ENCODE results near the gene SH3RF2.
"Not testable (repeated sequence)": the region's sequence is repeated elsewhere in the genome, so short reads cannot be mapped to it uniquely, and the experiment has no call there.

Gene SH3RF2

GRCh38 chr5:146009020-146009419 is 72.6 kb downstream of the SH3RF2 start:
- H3K9ac ChIP-seq (ENCODE audit: low read length in 5 of 5): no peak overlapping the region
- H3K9me3 ChIP-seq (ENCODE audit: control insufficient read depth in 5 of 5, low read length in 5 of 5): peaks cover 0 to 2% (median 0%) of the 10 kb centered on the region in 5 donors
- no peak overlapping the region for H3K27ac ChIP-seq (ENCODE audit: low read depth, low read length)
- peaks cover 0 to 4% (median 0%) of the 10 kb centered on the region in 5 donors for H3K36me3 ChIP-seq (ENCODE audit: control insufficient read depth in 5 of 5, insufficient read depth in 5 of 5, low read length in 5 of 5)
- no peak overlapping the region for H3K4me3 ChIP-seq (ENCODE audit: low read depth in 1 of 5, low read length in 5 of 5)
- H3K4me1 ChIP-seq (ENCODE audit: control insufficient read depth in 5 of 5, insufficient read depth in 5 of 5, low read length in 5 of 5): peaks cover 0 to 4% (median 0%) of the 10 kb centered on the region in 5 donors
- no peaks in the 10 kb centered on the region for H3K27me3 ChIP-seq (ENCODE audit: control insufficient read depth in 5 of 5, insufficient read depth in 4 of 5, low read length in 5 of 5)

DNA sequence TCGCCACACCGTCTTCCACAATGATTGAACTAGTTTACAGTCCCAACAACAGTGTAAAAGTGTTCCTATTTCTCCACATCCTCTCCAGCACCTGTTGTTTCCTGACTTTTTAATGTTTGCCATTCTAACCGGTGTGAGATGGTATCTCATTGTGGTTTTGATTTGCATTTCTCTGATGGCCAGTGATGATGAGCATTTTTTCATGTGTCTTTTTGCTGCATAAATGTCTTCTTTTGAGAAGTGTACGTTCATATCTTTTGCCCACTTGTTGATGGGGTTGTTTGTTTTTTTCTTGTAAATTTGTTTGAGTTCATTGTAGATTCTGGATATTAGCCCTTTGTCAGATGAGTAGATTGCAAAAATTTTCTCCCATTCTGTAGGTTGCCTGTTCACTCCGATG is 74.1 kb downstream of the SH3RF2 start:
- not testable (repeated sequence) for H3K9me3 ChIP-seq (ENCODE audit: control insufficient read depth in 5 of 5, low read length in 5 of 5); H3K27me3 ChIP-seq (ENCODE audit: control insufficient read depth in 5 of 5, insufficient read depth in 4 of 5, low read length in 5 of 5); H3K27ac ChIP-seq (ENCODE audit: low read depth, low read length); H3K36me3 ChIP-seq (ENCODE audit: control insufficient read depth in 5 of 5, insufficient read depth in 5 of 5, low read length in 5 of 5); H3K9ac ChIP-seq (ENCODE audit: low read length in 5 of 5); H3K4me1 ChIP-seq (ENCODE audit: control insufficient read depth in 5 of 5, insufficient read depth in 5 of 5, low read length in 5 of 5); H3K4me3 ChIP-seq (ENCODE audit: low read depth in 1 of 5, low read length in 5 of 5)

DNA sequence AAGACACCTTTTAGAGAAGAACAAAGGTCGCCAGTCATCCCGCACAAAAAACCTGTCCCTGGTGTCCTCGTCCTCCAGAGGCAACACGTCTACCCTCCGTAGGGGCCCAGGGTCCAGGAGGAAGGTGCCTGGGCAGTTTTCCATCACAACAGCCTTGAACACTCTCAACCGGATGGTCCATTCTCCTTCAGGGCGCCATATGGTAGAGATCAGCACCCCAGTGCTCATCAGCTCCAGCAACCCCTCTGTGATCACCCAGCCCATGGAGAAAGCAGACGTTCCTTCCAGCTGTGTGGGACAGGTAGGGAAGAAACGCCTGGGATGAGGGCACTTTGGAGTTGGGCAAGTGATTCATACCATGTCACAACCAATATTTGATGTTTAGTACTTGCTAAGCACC is 77.4 kb downstream of the SH3RF2 start:
- Histone ChIP-seq H3K9me3 (ENCODE audit: control insufficient read depth in 5 of 5, low read length in 5 of 5) (peaks cover 0 to 2% (median 0%) of the 10 kb centered on the region in 5 donors), H3K4me3 (ENCODE audit: low read depth in 1 of 5, low read length in 5 of 5) (no peak overlapping the region), H3K4me1 (ENCODE audit: control insufficient read depth in 5 of 5, insufficient read depth in 5 of 5, low read length in 5 of 5) (peaks cover 0 to 7% (median 0%) of the 10 kb centered on the region in 5 donors), H3K27me3 (ENCODE audit: control insufficient read depth in 5 of 5, insufficient read depth in 4 of 5, low read length in 5 of 5) (no peaks in the 10 kb centered on the region), H3K9ac (ENCODE audit: low read length in 5 of 5) (no peak overlapping the region), H3K27ac (ENCODE audit: low read depth, low read length) (no peak overlapping the region), H3K36me3 (ENCODE audit: control insufficient read depth in 5 of 5, insufficient read depth in 5 of 5, low read length in 5 of 5) (peaks cover 0 to 4% (median 0%) of the 10 kb centered on the region in 5 donors)

GRCh38 chr5:146015001-146015400 is 78.6 kb downstream of the SH3RF2 start:
- Histone ChIP-seq H3K36me3 (ENCODE audit: control insufficient read depth in 5 of 5, insufficient read depth in 5 of 5, low read length in 5 of 5) (peaks cover 0 to 4% (median 0%) of the 10 kb centered on the region in 5 donors), H3K27me3 (ENCODE audit: control insufficient read depth in 5 of 5, insufficient read depth in 4 of 5, low read length in 5 of 5) (no peaks in the 10 kb centered on the region), H3K27ac (ENCODE audit: low read depth, low read length) (no peak overlapping the region), H3K4me3 (ENCODE audit: low read depth in 1 of 5, low read length in 5 of 5) (no peak overlapping the region), H3K9me3 (ENCODE audit: control insufficient read depth in 5 of 5, low read length in 5 of 5) (no peaks in the 10 kb centered on the region), H3K9ac (ENCODE audit: low read length in 5 of 5) (no peak overlapping the region), H3K4me1 (ENCODE audit: control insufficient read depth in 5 of 5, insufficient read depth in 5 of 5, low read length in 5 of 5) (peaks cover 0 to 7% (median 0%) of the 10 kb centered on the region in 5 donors)

GRCh38 chr5:146016764-146017484 is 80.5 kb downstream of the SH3RF2 start:
- H3K4me3 ChIP-seq (ENCODE audit: low read depth in 1 of 5, low read length in 5 of 5): no peak overlapping the region
- no peak overlapping the region for H3K9ac ChIP-seq (ENCODE audit: low read length in 5 of 5)
- H3K36me3 ChIP-seq (ENCODE audit: control insufficient read depth in 5 of 5, insufficient read depth in 5 of 5, low read length in 5 of 5): peaks cover 0 to 4% (median 0%) of the 10 kb centered on the region in 5 donors
- H3K27me3 ChIP-seq (ENCODE audit: control insufficient read depth in 5 of 5, insufficient read depth in 4 of 5, low read length in 5 of 5): no peaks in the 10 kb centered on the region
- no peak overlapping the region for H3K27ac ChIP-seq (ENCODE audit: low read depth, low read length)
- H3K4me1 ChIP-seq (ENCODE audit: control insufficient read depth in 5 of 5, insufficient read depth in 5 of 5, low read length in 5 of 5): peaks cover 0 to 7% (median 0%) of the 10 kb centered on the region in 5 donors
- H3K9me3 ChIP-seq (ENCODE audit: control insufficient read depth in 5 of 5, low read length in 5 of 5): no peaks in the 10 kb centered on the region

DNA sequence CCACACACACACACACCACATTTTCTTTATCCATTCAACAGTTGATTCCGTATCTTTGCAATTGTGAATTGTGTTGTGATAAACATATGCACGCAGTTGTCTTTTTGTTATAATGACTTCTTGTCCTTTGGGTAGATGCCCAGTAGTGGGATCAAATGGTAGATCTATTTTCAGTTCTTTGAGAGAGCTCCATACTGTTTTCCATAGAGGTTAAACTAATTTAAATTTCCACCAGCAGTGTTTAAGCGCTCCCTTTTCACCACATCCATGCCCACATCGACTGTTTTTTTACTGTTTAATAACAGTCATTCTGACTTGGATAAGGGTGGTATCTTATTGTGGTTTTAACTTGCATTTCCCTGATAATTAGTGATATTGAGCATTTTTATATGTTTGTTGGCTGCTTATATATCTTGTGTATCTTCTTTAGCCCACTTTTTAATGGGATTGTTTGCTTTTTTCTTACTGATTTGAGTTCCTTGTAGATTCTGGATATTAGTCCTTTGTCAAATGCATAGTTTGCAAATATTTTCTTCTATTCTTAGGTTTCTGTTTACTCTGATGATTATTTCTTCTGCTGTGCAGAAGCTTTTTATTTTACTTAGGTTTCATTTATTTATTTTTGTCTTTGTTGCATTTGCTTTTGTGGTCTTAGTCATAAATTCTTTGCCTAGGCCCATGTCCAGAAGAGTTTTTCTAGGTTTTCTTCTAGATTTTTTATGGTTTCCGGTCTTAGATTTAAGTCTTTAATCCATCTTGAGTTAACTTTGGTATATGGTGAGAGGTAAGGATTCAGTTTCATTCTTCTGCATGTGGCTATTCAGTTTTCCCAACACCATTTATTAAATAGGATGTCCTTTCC is 82.4 kb downstream of the SH3RF2 start:
- H3K27me3 ChIP-seq (ENCODE audit: control insufficient read depth in 5 of 5, insufficient read depth in 4 of 5, low read length in 5 of 5): no peaks in the 10 kb centered on the region
- peaks cover 0 to 2% (median 0%) of the 10 kb centered on the region in 5 donors for H3K36me3 ChIP-seq (ENCODE audit: control insufficient read depth in 5 of 5, insufficient read depth in 5 of 5, low read length in 5 of 5)
- no peak overlapping the region for H3K4me3 ChIP-seq (ENCODE audit: low read depth in 1 of 5, low read length in 5 of 5)
- H3K9me3 ChIP-seq (ENCODE audit: control insufficient read depth in 5 of 5, low read length in 5 of 5): no peaks in the 10 kb centered on the region
- peaks cover 0 to 7% (median 0%) of the 10 kb centered on the region in 5 donors for H3K4me1 ChIP-seq (ENCODE audit: control insufficient read depth in 5 of 5, insufficient read depth in 5 of 5, low read length in 5 of 5)
- H3K9ac ChIP-seq (ENCODE audit: low read length in 5 of 5): no peak overlapping the region
- H3K27ac ChIP-seq (ENCODE audit: low read depth, low read length): no peak overlapping the region

- H3K36me3 ChIP-seq (ENCODE audit: control insufficient read depth in 5 of 5, insufficient read depth in 5 of 5, low read length in 5 of 5): no peaks in the 10 kb centered on the region
- H3K9ac ChIP-seq (ENCODE audit: low read length in 5 of 5): no peak overlapping the region
- H3K9me3 ChIP-seq (ENCODE audit: control insufficient read depth in 5 of 5, low read length in 5 of 5): no peaks in the 10 kb centered on the region
- peaks cover 0 to 7% (median 0%) of the 10 kb centered on the region in 5 donors for H3K4me1 ChIP-seq (ENCODE audit: control insufficient read depth in 5 of 5, insufficient read depth in 5 of 5, low read length in 5 of 5)
- H3K27me3 ChIP-seq (ENCODE audit: control insufficient read depth in 5 of 5, insufficient read depth in 4 of 5, low read length in 5 of 5): no peaks in the 10 kb centered on the region
- no peak overlapping the region for H3K27ac ChIP-seq (ENCODE audit: low read depth, low read length)
- no peak overlapping the region for H3K4me3 ChIP-seq (ENCODE audit: low read depth in 1 of 5, low read length in 5 of 5)
Measured at GRCh38 chr5:146020100-146020499, 83.7 kb downstream of the SH3RF2 start.

GRCh38 chr5:146024034-146024433 is 87.7 kb downstream of the SH3RF2 start:
- H3K9ac ChIP-seq (ENCODE audit: low read length in 5 of 5): no peak overlapping the region
- H3K9me3 ChIP-seq (ENCODE audit: control insufficient read depth in 5 of 5, low read length in 5 of 5): no peaks in the 10 kb centered on the region
- no peaks in the 10 kb centered on the region for H3K36me3 ChIP-seq (ENCODE audit: control insufficient read depth in 5 of 5, insufficient read depth in 5 of 5, low read length in 5 of 5)
- no peak overlapping the region for H3K4me3 ChIP-seq (ENCODE audit: low read depth in 1 of 5, low read length in 5 of 5)
- no peaks in the 10 kb centered on the region for H3K4me1 ChIP-seq (ENCODE audit: control insufficient read depth in 5 of 5, insufficient read depth in 5 of 5, low read length in 5 of 5)
- no peak overlapping the region for H3K27ac ChIP-seq (ENCODE audit: low read depth, low read length)
- no peaks in the 10 kb centered on the region for H3K27me3 ChIP-seq (ENCODE audit: control insufficient read depth in 5 of 5, insufficient read depth in 4 of 5, low read length in 5 of 5)

GRCh38 chr5:146025114-146025680 is 88.8 kb downstream of the SH3RF2 start:
- no peaks in the 10 kb centered on the region for H3K27me3 ChIP-seq (ENCODE audit: control insufficient read depth in 5 of 5, insufficient read depth in 4 of 5, low read length in 5 of 5)
- no peaks in the 10 kb centered on the region for H3K9me3 ChIP-seq (ENCODE audit: control insufficient read depth in 5 of 5, low read length in 5 of 5)
- no peaks in the 10 kb centered on the region for H3K4me1 ChIP-seq (ENCODE audit: control insufficient read depth in 5 of 5, insufficient read depth in 5 of 5, low read length in 5 of 5)
- no peak overlapping the region for H3K4me3 ChIP-seq (ENCODE audit: low read depth in 1 of 5, low read length in 5 of 5)
- no peak overlapping the region for H3K9ac ChIP-seq (ENCODE audit: low read length in 5 of 5)
- no peak overlapping the region for H3K27ac ChIP-seq (ENCODE audit: low read depth, low read length)
- no peaks in the 10 kb centered on the region for H3K36me3 ChIP-seq (ENCODE audit: control insufficient read depth in 5 of 5, insufficient read depth in 5 of 5, low read length in 5 of 5)

- Histone ChIP-seq H3K9ac (ENCODE audit: low read length in 5 of 5) (no peak overlapping the region), H3K4me1 (ENCODE audit: control insufficient read depth in 5 of 5, insufficient read depth in 5 of 5, low read length in 5 of 5) (no peaks in the 10 kb centered on the region), H3K9me3 (ENCODE audit: control insufficient read depth in 5 of 5, low read length in 5 of 5) (no peaks in the 10 kb centered on the region), H3K27me3 (ENCODE audit: control insufficient read depth in 5 of 5, insufficient read depth in 4 of 5, low read length in 5 of 5) (no peaks in the 10 kb centered on the region), H3K27ac (ENCODE audit: low read depth, low read length) (no peak overlapping the region), H3K4me3 (ENCODE audit: low read depth in 1 of 5, low read length in 5 of 5) (no peak overlapping the region), H3K36me3 (ENCODE audit: control insufficient read depth in 5 of 5, insufficient read depth in 5 of 5, low read length in 5 of 5) (no peaks in the 10 kb centered on the region)
Measured at GRCh38 chr5:146025681-146026080, 89.3 kb downstream of the SH3RF2 start.

Measured in subcutaneous abdominal adipose tissue (tissue), 5 donors.